Measurements from ENCODE around the gene HSPB6. TPM values are rescaled to one million over a fixed set of nuclear protein-coding genes. Genes with fewer than 3 reads are reported as not detected.

The HSPB6 gene
- total RNA-seq, 1 experiment from 2014 or later = 0.71 TPM

DNA sequence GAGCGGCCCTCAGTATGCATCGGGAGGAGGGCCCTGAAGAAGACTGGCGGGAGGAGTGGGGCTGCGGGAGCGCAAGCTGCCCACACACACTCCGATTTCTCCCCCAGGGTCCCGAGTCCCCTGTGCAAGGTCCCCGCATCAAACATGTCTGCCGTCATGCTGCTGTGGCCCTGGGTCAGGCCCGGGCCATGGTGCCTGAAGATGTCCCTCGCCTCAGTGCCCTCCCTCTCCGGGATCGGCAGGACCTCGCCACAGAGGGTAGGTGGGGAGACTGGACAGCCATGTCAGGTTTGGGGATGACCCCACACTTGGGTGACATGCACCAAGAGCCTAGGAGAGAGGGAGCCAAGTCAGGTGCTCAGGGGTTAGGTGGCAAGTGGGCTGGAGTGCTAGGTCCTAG, 34.4 kb downstream of the HSPB6 start:
- peaks cover 12% of the 10 kb centered on the region for H3K4me1 Mint-ChIP-seq (ENCODE audit: low read depth, unreplicated experiment)
- no peaks in the 10 kb centered on the region for H3K27me3 Mint-ChIP-seq (ENCODE audit: unreplicated experiment)
- no TSS peak for BruUV-seq (replicated peaks)
- DNase-seq = no peak
- CTCF ChIA-PET = no interaction called here
- H3K4me3 Mint-ChIP-seq (ENCODE audit: low read depth, unreplicated experiment) = no peak overlapping the region
- H3K9me3 Mint-ChIP-seq (ENCODE audit: low read depth, unreplicated experiment) = no peaks in the 10 kb centered on the region
- intact Hi-C loops (cut with micrococcal nuclease; ENCODE audit: unreplicated experiment) = no loop called here
- peaks cover 83% of the 10 kb centered on the region for H3K36me3 Mint-ChIP-seq (ENCODE audit: insufficient read depth, unreplicated experiment)
- TF ChIP-seq, protein P1, sequence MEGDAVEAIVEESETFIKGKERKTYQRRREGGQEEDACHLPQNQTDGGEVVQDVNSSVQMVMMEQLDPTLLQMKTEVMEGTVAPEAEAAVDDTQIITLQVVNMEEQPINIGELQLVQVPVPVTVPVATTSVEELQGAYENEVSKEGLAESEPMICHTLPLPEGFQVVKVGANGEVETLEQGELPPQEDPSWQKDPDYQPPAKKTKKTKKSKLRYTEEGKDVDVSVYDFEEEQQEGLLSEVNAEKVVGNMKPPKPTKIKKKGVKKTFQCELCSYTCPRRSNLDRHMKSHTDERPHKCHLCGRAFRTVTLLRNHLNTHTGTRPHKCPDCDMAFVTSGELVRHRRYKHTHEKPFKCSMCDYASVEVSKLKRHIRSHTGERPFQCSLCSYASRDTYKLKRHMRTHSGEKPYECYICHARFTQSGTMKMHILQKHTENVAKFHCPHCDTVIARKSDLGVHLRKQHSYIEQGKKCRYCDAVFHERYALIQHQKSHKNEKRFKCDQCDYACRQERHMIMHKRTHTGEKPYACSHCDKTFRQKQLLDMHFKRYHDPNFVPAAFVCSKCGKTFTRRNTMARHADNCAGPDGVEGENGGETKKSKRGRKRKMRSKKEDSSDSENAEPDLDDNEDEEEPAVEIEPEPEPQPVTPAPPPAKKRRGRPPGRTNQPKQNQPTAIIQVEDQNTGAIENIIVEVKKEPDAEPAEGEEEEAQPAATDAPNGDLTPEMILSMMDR (IDR thresholded peaks at IDR 0.05; ENCODE audit: unreplicated experiment) = no peak
- H3K27ac Mint-ChIP-seq (ENCODE audit: unreplicated experiment) = no peak overlapping the region

DNA sequence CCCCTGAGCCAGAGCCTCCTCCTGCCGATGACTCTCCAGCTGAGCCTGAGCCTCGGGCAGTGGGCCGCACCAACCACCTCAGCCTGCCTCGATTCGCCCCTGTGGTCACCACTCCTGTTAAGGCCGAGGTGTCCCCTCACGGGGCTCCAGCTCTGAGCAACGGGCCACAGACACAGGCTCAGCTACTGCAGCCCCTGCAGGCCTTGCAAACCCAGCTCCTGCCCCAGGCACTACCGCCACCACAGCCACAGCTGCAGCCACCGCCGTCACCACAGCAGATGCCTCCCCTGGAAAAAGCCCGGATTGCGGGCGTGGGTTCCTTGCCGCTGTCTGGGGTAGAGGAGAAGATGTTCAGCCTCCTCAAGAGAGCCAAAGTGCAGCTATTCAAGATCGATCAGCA, 35.5 kb downstream of the HSPB6 start:
- Mint-ChIP-seq H3K27me3 (ENCODE audit: unreplicated experiment) (no peaks in the 10 kb centered on the region), H3K9me3 (ENCODE audit: low read depth, unreplicated experiment) (no peaks in the 10 kb centered on the region), H3K36me3 (ENCODE audit: insufficient read depth, unreplicated experiment) (peaks cover 94% of the 10 kb centered on the region), H3K27ac (ENCODE audit: unreplicated experiment) (no peak overlapping the region), H3K4me1 (ENCODE audit: low read depth, unreplicated experiment) (peaks cover 16% of the 10 kb centered on the region), H3K4me3 (ENCODE audit: low read depth, unreplicated experiment) (no peak overlapping the region)
- CTCF ChIA-PET = interaction anchor here (0.6 kb wide), 2 partner anchors 66 to 159 kb away, joined by 3 to 4 read pairs; no protein-coding TSS in a partner anchor
- intact Hi-C loops (cut with micrococcal nuclease; ENCODE audit: unreplicated experiment) = no loop called here
- no TSS peak for BruUV-seq (replicated peaks)
- TF ChIP-seq, protein P1 (IDR thresholded peaks at IDR 0.05; ENCODE audit: unreplicated experiment) = no peak
- DNase-seq = no peak

DNA sequence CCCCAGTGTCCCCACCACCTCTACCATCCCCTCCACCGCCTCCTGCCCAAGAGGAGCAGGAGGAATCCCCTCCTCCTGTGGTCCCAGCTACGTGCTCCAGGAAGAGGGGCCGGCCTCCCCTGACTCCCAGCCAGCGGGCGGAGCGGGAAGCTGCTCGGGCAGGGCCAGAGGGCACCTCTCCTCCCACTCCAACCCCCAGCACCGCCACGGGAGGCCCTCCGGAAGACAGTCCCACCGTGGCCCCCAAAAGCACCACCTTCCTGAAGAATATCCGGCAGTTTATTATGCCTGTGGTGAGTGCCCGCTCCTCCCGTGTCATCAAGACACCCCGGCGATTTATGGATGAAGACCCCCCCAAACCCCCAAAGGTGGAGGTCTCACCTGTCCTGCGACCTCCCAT, 36.2 kb downstream of the HSPB6 start:
- Mint-ChIP-seq H3K4me1 (ENCODE audit: low read depth, unreplicated experiment) (peaks cover 21% of the 10 kb centered on the region), H3K27ac (ENCODE audit: unreplicated experiment) (no peak overlapping the region), H3K4me3 (ENCODE audit: low read depth, unreplicated experiment) (no peak overlapping the region), H3K36me3 (ENCODE audit: insufficient read depth, unreplicated experiment) (peaks cover 95% of the 10 kb centered on the region), H3K9me3 (ENCODE audit: low read depth, unreplicated experiment) (no peaks in the 10 kb centered on the region), H3K27me3 (ENCODE audit: unreplicated experiment) (no peaks in the 10 kb centered on the region)
- TF ChIP-seq, protein P1 (IDR thresholded peaks at IDR 0.05; ENCODE audit: unreplicated experiment) = no peak
- no peak for DNase-seq
- CTCF ChIA-PET = interaction anchor here (0.6 kb wide), 1 partner anchor 1905 kb away, joined by 5 read pairs; no protein-coding TSS in a partner anchor
- no TSS peak for BruUV-seq (replicated peaks)
- intact Hi-C loops (cut with micrococcal nuclease; ENCODE audit: unreplicated experiment) = no loop called here

DNA sequence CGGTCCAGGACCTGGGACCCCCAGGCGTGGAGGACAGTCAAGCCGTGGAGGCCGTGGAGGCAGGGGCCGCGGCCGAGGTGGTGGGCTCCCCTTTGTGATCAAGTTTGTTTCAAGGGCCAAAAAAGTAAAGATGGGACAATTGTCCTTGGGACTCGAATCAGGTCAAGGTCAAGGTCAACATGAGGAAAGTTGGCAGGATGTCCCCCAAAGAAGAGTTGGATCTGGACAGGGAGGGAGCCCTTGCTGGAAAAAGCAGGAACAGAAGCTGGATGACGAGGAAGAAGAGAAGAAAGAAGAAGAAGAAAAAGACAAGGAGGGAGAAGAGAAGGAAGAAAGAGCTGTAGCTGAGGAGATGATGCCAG, 36.7 kb downstream of the HSPB6 start:
- no peak overlapping the region for H3K4me3 Mint-ChIP-seq (ENCODE audit: low read depth, unreplicated experiment)
- TF ChIP-seq, protein P1 (IDR thresholded peaks at IDR 0.05; ENCODE audit: unreplicated experiment) = no peak
- CTCF ChIA-PET = no interaction called here
- H3K36me3 Mint-ChIP-seq (ENCODE audit: insufficient read depth, unreplicated experiment) = peaks cover 91% of the 10 kb centered on the region
- DNase-seq = no peak
- no peaks in the 10 kb centered on the region for H3K9me3 Mint-ChIP-seq (ENCODE audit: low read depth, unreplicated experiment)
- H3K27me3 Mint-ChIP-seq (ENCODE audit: unreplicated experiment) = no peaks in the 10 kb centered on the region
- peak overlapping the region; percentile 15 for H3K27ac Mint-ChIP-seq (ENCODE audit: unreplicated experiment)
- no TSS peak for BruUV-seq (replicated peaks)
- intact Hi-C loops (cut with micrococcal nuclease; ENCODE audit: unreplicated experiment) = no loop called here
- H3K4me1 Mint-ChIP-seq (ENCODE audit: low read depth, unreplicated experiment) = peaks cover 21% of the 10 kb centered on the region
